Activated CD4-positive, CD25-positive, alpha-beta regulatory T cell (primary cell): ENCODE results near the gene HDAC10.
"Not testable (repeated sequence)": the region's sequence is repeated elsewhere in the genome, so short reads cannot be mapped to it uniquely, and the experiment has no call there.

ENCODE experiments used
- DNase-seq, 4 experiments: peaks; one replicate each; lab custom pipeline; 2025; lab: John Stamatoyannopoulos, UW

The HDAC10 gene

DNA sequence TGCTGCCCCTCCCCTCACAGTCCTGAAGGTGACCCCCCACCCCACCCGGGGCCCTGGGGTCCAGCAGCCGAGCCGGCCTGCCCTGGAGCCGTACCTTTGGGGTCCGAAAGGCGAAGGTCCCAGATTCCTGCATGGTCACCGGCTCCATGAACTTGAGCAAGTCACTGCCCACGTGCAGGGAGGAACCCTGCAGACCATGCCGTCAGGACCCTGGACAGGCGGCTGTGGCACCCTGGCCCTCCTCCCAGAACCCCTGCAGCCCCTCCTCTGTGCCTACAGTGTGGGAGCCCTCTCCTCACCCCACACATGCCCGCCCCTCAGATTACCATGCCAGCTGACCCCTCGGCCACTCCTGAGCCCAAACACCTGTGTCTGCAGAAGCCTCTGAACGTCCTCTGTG lies 33.4 kb upstream of the HDAC10 start:
- no peak for DNase-seq

DNA sequence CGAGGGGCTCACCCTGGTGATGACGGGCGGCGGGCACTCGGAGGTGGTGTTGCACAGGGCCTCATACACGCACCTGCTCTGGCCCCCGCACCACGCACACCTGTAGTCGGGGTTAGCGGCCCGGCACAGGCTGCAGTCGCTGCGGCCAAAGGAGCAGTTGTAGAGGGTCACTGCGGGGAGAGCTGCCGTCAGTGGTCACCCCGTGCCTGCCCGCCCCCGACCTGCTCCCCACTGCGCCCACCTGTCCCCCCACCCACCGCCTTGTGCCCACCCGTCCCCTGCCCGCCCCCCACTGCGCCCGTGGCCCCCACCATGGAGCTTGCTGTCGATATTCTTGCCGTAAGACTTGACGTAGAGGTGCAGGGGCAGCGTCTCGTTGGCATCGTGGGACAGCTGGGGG lies 32.8 kb upstream of the HDAC10 start:
- no peak for DNase-seq

DNA sequence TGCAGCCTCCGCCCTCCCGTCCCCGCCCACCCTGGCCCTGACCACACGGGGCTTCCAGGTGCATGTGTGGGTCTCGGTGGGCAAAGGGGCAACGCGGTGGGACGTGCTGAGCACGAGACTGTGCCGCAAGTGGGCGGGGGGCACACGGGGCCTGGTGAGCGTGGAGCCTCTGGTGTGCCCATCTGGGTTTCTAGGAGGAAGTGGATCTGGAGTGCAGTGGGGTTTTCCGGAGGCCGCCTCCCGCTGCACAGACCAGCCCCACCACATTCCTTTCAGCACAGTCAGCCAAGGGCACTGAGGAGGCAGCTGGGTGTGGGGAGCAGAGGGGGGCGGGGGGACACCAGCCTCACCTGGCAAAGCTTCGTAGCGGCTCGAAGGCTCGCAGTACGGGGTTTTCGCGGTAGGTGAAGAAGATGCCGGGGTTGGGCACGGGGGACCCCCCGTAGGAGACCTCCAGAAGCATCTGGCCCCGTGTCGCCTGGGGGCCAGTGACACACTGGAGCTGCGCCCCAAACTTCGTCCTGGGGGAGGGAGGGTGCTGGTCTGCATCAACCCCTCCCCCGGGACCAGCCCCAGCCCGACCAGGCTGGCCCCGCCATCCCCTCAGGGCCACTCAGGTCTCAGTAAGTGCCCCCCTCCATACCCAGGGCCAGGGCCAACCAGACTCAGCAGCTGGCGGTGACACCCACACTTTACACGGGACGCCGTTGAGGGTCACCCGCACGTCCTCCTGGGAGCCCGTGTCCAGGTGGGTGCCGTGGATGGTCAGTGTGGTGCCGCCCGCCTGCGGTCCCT lies 31.5 kb upstream of the HDAC10 start:
- DNase-seq = no peak

DNA sequence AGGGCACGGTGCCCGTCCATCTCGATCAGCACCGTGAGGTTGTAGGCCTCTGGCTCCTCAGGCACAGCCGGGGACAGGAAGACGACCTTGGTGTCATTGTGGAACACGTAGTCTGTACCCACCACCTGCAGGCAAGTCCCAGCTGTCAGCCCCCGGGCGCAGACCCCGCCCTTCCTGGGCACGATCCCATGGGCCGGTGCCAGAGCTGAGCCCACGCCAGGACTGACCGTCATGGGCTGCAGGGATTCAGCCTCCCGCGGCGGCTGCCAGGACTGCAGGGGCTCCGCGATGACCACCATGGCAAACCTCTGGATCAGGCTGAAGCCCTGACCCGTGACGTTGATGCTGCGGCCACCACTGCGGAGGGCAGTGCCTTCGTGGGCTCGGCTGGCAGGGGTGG lies 30.9 kb upstream of the HDAC10 start:
- no peak for DNase-seq

DNA sequence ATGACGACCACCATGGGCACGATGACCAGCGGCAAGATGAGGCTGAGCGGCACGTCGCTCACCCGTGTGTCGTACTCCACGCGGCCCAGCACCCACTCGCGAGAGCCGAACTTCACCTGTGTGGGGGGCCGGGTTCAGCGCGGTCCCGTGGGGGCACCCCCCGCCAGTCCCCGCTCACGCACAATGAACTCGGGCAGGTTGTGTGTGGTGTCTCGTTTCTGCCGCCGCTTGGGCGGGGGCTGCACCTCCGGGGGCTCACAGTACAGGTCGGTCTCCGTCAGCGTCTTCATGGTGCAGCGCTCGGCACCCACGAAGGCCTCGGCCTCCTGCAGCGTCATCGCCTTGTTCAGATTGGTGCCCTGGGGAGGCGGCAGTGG lies 30.3 kb upstream of the HDAC10 start:
- DNase-seq = no peak

DNA sequence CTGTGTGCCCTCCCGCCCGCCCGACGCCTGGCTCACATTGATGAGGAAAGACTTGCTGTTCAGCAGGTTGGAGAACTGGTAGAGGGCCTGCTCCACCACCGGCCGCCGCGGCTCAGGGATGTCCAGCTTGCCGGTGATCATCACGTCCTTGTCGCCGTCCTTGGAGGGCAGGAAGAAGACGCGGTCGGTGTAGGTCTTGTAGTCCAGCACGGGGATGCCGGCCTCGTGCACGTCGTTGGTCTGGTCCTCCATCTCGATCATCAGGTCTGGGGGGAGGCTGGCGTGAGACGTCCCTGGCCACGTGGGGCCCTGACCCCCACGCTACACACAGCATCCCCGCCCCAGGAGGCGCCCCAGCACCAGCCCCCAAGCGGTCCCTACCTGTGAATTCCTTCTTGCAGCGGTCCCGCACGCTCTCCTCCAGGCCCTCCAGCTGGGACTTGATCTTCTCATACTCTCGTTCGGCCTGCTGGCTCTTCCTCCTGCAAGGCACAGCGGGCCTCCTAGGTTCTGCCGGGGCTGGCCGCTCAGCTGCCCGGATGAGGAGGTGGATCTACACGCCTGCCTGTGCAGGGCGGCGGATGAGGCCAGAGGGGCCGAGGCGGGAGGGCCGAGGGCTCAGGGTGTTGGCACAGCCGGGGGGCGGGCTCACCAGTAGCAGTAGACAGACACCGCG lies 29.8 kb upstream of the HDAC10 start:
- DNase-seq = no peak

DNA sequence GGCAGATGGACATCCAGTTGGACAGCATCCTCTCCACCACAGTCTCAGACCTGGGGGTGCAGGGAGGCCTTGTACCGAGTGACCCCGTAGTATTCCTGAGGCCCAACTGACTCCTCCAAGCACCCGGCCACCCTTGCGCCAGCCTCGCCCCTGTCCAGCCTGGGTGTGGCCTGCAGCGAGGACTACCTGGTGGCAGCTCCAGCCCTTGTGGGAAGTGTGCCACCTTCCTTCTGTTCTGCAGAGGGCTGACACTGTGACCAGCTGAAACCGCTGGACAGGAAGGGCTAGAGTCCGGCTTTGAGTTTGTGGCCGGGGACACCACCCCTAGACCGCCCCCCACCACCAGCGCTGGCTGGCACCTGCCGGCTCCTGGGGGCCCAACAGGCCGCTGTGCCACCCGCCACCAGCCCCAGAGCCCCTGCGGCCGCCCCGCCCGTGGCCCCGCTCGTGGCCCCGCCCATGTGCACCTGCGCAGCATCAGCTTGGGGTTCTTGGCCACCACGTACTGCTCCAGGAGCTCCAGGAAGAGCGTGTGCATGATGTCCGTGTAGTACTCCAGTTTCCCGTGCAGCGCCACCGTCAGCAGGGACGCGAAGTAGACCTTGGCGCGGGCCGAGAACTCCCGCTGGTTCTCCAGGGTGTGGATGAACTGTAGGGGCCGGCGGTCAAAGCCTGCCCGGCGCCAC lies 29.1 kb upstream of the HDAC10 start:
- DNase-seq = no peak

DNA sequence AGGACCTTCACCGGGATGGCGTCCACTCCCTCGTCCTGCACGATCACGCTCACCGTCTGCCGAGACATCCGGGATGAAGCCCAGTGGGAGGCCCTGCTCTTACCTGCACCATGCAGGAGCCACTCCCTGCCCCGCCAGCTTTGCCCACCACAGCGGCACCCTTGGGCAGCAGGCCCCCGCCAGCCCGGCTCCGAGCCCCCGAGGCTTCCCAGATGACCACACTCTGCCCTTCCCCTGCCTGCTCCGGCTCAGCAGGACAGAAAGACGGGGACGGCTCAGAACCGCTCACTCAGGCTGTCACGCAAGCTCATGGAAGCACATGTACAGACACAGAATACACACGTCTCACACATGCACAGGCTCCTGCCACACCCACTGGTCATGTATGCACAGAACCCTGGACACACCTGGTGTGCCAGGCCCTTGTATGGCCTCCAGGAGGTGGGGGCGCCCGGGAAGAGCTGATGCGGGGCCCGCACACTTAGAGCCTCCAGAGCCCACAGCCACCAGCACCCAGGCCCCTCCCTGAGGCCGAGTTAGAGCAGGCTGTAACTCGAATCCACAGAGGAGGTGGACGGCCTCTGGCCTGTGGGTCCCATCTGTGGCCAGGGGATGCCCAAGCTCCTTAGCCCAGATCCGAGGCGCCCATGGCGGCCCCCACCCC lies 28.0 kb upstream of the HDAC10 start:
- no peak for DNase-seq

DNA sequence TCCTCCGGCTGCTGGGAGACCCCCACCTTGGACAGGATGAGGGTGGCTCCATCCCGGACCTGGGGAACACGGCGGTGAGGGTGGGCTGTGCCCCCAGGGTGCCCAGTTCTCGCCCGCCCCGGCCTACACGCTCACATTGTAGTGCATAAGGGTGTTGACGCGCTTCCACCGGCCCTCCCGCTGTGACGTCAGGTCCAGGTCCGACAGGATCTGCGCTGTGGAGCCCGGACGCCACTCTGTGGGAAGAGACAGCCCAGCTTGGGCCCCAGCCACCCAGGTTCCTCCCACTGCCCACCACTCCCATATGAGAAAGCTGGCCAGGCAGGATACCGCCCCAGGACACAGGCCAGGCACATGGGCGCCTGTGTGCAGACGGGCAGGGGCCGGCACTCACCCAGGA lies 27.4 kb upstream of the HDAC10 start:
- DNase-seq = no peak

DNA sequence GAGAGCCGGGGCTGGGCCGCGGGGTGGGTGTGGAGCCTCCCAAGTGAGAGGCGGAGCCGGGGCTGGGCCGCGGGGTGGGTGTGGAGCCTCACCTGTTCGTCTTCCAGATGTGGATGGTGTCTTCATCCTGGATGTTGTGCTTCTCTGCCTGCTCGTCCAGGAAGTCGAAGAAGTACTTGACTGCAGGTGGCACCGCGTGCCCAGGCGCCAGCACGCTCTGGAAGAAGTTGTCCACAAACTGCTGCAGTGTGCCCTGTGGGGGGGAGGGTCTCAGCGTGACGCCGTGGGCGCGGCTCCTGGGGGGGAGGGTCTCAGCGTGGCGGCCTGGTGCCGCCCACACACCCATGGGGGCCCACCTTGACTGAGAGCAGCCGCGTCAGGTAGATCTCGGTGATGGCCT lies 26.7 kb upstream of the HDAC10 start:
- DNase-seq = no peak

DNA sequence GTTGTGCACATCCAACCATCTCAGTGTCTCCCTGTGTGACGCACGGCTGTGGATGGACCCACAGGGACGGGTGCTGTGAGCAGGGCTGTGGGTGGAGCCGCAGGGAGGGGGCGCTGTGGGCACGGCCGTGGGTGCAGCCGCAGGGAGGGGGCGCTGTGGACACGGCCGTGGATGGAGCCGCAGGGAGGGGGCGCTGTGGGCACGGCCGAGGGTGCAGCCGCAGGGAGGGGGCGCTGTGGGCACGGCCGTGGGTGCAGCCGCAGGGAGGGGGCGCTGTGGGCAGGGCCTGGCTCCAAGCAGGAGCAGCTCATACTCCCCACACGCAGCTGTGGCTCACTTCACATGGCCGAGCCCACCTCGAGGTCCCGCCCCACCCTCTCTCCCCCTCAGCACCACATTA lies 25.1 kb upstream of the HDAC10 start:
- peak; percentile 20 to 56 (median 36) for DNase-seq

DNA sequence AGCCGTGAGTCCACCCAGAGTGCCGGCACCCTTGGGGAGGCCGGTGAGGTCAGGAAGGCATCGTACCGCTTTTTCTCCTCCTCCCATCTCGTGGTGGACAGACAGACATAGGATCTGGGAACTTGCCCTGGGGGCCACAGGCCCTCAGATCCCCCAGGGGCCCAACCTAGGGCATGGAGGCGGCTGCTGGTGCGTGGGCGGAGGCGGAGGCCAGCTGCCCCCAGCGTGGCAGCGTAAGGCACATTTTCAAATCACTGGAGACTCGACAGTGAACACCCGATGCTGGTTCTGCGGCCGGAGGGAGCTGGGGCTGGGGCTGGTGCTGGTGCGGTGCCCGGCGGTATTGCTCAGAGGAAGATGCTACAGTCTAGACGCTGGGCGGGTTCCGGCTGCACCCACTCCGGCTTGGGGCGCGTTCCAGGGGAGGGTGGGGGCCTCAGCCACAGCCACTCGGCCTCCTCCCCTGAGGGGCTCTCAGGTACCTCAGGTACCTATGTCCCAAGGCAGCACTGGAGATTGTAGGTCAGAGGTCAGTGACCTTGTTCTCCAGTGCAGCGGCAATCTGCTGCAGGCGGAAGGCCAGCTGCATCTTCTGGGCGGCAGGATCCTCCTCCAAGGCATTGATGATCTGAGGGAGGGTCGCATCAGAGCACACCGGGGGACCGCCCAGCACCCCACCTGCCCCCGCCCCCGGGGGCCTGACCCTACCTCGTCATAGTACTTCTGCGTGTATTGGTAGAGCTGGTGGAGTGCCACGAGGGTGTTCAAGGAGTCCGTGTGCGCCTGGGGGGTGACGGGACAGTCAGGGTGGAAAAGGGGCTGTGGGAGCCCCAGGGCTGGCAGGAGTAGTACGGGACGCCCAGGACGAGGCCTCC lies 24.4 kb upstream of the HDAC10 start:
- DNase-seq = no peak

DNA sequence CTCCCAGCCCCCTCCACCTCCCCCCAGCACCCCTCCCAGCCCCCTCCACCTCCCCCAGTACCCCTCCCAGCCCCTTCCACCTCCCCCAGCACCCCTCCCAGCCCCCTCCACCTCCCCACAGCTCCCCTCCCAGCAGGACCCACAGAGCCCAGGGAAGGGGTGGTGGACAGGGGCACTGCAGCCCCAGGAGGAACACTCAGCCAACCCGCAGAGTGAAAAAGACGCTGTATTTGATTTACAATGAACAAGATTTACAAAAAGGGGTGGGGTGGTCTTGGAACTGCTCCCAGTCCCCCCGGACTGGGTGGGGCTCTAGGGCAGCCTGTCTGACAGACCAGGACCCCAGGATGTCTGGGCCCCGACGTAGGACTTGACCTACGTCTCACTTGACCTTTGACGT lies 23.7 kb upstream of the HDAC10 start:
- no peak for DNase-seq

DNA sequence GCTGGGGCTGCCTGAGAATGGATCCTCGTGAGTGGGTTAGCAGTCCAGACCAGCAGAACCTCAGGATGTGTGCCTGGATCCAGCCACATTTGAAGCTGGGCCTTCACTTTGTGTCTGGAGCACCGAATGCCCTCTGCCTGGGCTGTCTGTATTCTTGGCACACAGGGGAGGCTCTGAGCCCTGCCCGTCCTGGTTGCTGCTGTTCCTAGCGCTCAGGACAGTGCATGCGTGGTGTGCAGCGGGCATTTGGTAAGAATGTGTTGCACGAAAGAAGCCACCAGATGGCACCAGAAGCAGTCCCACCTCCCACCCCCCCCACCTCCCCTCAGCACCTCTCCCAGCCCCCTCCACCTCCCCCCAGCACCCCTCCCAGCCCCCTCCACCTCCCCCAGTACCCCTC lies 23.2 kb upstream of the HDAC10 start:
- DNase-seq = peak in 1 of 4 experiments; percentile 17

DNA sequence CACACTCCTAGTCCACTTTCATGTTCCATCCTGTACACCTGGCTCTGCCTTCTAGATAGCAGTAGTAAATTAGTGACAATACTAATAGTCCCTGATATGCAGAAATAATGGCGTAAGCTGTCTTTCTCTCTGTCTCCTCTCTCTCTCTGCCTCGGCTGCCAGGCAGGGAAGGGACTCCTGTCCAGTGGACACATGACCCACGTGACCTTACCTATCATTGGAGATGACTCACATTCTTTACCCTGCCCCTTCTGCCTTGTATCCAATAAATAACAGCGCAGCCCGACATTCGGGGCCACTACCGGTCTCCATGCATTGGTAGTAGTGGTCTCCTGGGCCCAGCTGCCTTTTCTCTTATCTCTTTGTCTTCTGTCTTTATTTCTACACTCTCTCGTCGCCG lies 22.7 kb upstream of the HDAC10 start:
- not testable (repeated sequence) for DNase-seq

DNA sequence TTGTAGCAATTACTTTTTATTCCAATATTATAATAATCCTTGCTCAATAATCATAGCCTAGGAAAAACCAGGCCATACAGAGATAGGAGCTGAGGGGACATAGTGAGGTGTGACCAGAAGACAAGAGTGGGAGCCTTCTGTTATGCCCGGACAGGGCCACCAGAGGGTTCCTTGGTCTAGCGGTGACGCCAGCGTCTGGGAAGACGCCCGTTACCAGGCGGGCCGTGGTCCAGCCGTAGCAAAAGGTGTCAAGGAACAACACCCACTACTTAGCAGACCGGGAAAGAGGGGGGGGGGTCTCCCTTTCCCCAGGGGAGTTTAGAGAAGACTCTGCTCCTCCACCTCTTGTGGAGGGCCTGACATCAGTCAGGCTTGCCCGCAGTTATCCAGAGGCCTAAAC lies 22.3 kb upstream of the HDAC10 start:
- not testable (repeated sequence) for DNase-seq

DNA sequence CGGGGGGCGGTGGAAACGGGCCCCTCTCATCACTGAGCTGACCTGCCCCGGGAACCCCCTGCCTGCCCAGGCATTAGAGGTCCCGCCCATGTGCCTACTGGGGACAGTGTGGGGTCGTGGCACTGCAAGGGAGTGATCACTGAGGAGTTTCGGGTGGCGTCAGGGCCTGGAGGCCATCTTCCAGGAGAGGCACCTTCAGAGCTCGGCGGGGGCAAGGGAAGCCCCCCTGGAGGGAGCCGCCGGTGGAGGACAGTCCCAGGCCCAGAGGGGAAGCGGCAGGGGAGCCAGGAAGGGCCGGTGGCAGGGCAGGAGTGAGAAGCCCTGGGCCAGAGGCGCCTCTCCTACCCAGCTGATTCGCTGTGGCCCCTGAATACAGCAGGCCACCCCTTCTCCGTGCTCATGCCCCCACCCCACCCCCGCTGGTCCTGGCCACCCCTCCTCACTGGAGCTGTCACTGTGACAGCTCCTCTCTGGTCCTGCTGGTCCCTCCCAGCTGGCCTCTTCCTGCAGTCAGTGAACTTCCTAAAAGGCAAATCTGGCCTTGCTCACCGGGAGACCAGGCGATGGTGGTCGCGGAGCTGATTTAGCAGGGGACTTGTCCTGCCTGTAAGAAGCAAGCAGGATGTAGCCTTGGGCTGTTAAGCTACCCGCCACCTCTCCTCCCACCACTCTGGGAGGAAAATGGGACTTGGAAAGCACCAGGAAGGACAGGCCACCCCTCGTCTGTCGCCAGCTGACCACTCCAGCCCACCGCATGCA lies 21.2 kb upstream of the HDAC10 start:
- no peak for DNase-seq

DNA sequence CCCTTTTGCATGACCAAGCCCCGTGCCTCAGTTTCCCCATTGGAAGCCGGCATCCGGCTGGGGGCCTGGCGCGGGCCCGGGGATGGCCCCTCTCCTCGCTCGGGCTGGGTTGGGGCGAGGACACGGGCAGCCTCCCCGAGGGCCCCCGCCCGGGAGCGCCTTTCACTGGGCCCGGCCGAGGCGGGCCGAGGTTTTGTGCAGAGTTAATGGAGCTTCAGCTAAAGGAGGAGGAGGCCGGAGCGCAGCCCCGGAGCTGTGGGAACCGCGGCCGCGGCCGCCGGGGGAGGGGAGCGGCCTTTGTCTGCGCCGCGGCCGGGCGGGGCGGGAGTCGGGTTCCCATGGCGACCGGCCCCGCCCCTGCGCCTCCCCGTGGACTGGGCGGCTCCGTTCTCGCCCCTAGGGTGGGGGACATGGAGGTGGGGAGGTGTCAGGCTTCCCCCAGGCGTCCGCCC lies 20.5 kb upstream of the HDAC10 start:
- DNase-seq = peak in 3 of 4 experiments; percentile 25 to 39 (median 29)

DNA sequence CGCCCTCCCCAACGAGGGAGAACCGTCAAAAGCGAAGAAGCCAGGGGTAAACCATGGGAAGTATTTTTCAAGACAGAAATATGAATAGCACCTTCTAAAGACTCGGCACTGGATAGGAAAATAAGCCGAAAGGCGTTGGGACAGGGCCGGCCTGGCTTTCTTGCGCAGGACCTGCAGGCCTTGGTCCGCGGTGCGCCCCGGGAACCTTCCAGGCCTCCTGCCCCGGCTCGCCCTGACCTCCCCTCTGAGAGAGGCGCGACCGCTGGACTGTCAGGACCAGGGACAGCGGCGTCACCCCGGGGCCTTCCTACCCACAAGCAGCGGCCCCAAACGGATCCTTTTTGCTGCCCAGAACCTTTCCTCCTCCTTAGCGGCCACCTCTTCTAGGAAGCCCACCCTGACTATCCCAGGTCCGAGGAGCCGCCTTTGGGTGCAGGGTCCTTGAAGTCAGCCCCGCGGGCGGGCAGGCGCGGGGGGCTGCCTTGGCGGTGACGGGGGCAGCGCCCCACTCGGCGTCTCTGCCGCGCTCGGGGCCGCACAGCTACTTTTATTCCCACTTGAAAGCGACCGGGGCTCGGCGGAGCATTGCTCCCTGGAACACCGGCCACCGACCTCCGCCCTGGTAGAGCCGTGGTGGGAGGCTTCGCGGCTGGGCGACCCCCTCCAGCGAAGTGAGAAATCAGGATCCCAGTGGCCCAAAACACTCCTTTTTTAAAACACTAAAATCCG lies 19.8 kb upstream of the HDAC10 start:
- peak; percentile 23 to 44 (median 35) for DNase-seq
